HepG2 (cell line): ENCODE measurements around the gene NEURL3. TPM values are rescaled to one million over a fixed set of nuclear protein-coding genes. Genes with fewer than 3 reads are reported as not detected.
A peak's percentile ranks its signal among the peaks of the same experiment; 100 is the strongest.

Experiments used
- ARID2 ChIP-seq: sonication (generic); formaldehyde crosslinking; IDR thresholded peaks from 2 replicates; pipeline ENCODE4 v1.8.1; 2022; ENCODE audit warnings: mild to moderate bottlenecking, missing genetic modification reagents, borderline replicate concordance
- ATF1 ChIP-seq: IDR thresholded peaks from 2 replicates; pipeline ENCODE4 v1.6.1; 2016; ENCODE audit warnings: mild to moderate bottlenecking, control low read depth
- ERF ChIP-seq: IDR thresholded peaks from 2 replicates; pipeline ENCODE4 v1.6.1; 2018; ENCODE audit warnings: missing biosample characterization, missing genetic modification reagents
- ETV5 ChIP-seq: IDR thresholded peaks from 2 replicates; pipeline ENCODE4 v1.6.1; 2018; ENCODE audit warnings: missing biosample characterization, missing genetic modification reagents, inconsistent platforms, borderline replicate concordance
- IKZF4 ChIP-seq: sonication (generic); formaldehyde crosslinking; IDR thresholded peaks from 2 replicates; pipeline ENCODE4 v1.5.1; 2020; ENCODE audit warnings: borderline replicate concordance, mild to moderate bottlenecking, low read depth, missing genetic modification reagents; ENCODE audit errors: not compliant biosample characterization
- JUND ChIP-seq: sonication (generic); formaldehyde crosslinking; IDR thresholded peaks from 2 replicates; pipeline ENCODE4 v1.8.0; 2022; ENCODE audit warnings: mild to moderate bottlenecking, missing genetic modification reagents
- MXD1 ChIP-seq: sonication (generic); formaldehyde crosslinking; IDR thresholded peaks from 2 replicates; pipeline ENCODE4 v1.4.0; 2020; ENCODE audit warnings: mild to moderate bottlenecking, missing genetic modification reagents
- NFE2L2 ChIP-seq: fragments of 150-350 bp; IDR thresholded peaks from 2 replicates; pipeline ENCODE4 v1.6.1; 2014; ENCODE audit warnings: low read length
- SRSF4 ChIP-seq: fragments of 200-400 bp; formaldehyde crosslinking; IDR thresholded peaks from one replicate; pipeline ENCODE4 v1.6.1; 2018; ENCODE audit warnings: mild to moderate bottlenecking, low read depth, low read length, moderate library complexity; ENCODE audit not compliant: poor library complexity, severe bottlenecking
- ZBTB25 ChIP-seq: IDR thresholded peaks from 2 replicates; pipeline ENCODE4 v1.6.1; 2018; ENCODE audit warnings: missing genetic modification reagents
- ZBTB3 ChIP-seq: sonication (generic); formaldehyde crosslinking; IDR thresholded peaks from 2 replicates; pipeline ENCODE4 v1.4.0; 2020; ENCODE audit warnings: low read depth, mild to moderate bottlenecking, moderate library complexity, missing genetic modification reagents, borderline replicate concordance
- ZKSCAN5 ChIP-seq: sonication (generic); formaldehyde crosslinking; IDR thresholded peaks from 2 replicates; pipeline ENCODE4 v1.5.1; 2020; ENCODE audit warnings: mild to moderate bottlenecking, missing genetic modification reagents
- ZNF335 ChIP-seq: sonication (generic); formaldehyde crosslinking; IDR thresholded peaks from 2 replicates; pipeline ENCODE4 v1.4.0; 2020; ENCODE audit warnings: missing genetic modification reagents
- ZNF407 ChIP-seq: sonication (generic); formaldehyde crosslinking; IDR thresholded peaks from one replicate; pipeline ENCODE4 v1.5.1; 2020; ENCODE audit warnings: mild to moderate bottlenecking, missing genetic modification reagents; ENCODE audit errors: not compliant biosample characterization
- ZNF431 ChIP-seq: sonication (generic); formaldehyde crosslinking; IDR thresholded peaks from 2 replicates; pipeline ENCODE4 v1.9.0; 2022; ENCODE audit warnings: missing genetic modification reagents, low read depth, mild to moderate bottlenecking, borderline replicate concordance
- polyA plus RNA-seq, 8 experiments: library from polyadenylated mRNA; depleted of rRNA in 3 of 8; stranded (reverse) in 7 of 8; unstranded in 1 of 8; fragments of >200 nt; fragmentation: Illumina TruSeq in 4 of 8; extraction: Trizol in 4 of 8; gene quantifications; 2 replicates each; pipeline versions ENCODE4 v1.2.1 to v1.2.3, GENCODE V29; 2011 to 2016; ENCODE audit warnings: low read depth in 4 of 8, missing spikeins in 1 of 8, mixed read lengths in 1 of 8; ENCODE audit not compliant: insufficient read depth in 1 of 8
- total RNA-seq, 5 experiments: library from RNA; depleted of rRNA; stranded (reverse); fragments of >200 nt; fragmentation: Illumina TruSeq; extraction: Trizol; gene quantifications; 2 replicates each; pipeline ENCODE4 v1.2.3, GENCODE V29; 2016; ENCODE audit warnings: low read depth in 1 of 5
- TF ChIP-seq, protein P1 (sequence below): sonication (generic); formaldehyde crosslinking; IDR thresholded peaks from 2 replicates; pipeline ENCODE4 v1.4.0; 2020; ENCODE audit warnings: mild to moderate bottlenecking, missing genetic modification reagents

NEURL3 gene
- total and polyA plus RNA-seq, 2 of the 13 experiments (the other 11 are each of a cell fraction or from before 2014, with no cell fraction given): 0.16 to 1.2 TPM

DNA sequence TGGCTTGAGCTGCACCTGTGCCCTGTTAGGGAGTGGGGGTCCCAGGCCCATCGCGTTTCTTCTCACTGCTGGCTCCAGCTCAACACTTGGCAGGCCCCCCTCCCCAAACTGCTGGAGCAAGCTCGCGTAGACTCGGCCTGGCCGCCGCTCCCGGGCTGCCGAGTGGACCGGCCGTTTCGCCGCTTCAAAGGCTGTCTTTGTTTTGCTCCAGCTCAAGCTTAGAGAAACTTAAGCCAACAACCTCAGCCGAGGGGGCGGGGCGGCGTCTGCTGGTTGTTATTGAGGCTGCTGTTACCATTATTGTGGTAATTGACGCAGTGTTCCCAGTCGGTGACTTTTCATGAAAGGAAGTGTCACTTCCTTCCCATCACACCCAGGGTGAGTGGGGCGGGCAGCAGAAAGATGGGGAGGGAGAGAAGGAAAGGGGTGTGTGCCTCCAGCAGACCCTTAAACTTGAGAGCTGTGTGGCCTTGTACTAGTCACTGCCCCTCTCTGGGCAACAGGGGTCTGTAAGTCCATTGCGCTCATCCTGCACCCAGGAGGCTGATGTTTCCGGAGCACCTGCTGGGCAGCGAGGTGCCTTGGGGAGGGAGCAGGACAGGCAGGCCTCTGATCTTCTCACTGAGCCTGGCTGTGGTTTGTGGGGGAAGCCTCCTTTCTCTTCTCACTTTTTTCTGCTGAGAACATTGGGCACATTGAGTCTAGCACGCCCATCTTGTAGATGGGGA, 33.5 kb upstream of the NEURL3 start (continued):
- TF ChIP-seq ATF1 (CRISPR knock-in tag) (no peak), MXD1 (no peak), ZNF407 (CRISPR knock-in tag) (no peak), ETV5 (CRISPR knock-in tag) (no peak), SRSF4 (no peak), ZBTB25 (0 out of 2 replicates have a peak, but pooled peaks have one; percentile 17), ERF (CRISPR knock-in tag) (0 out of 2 replicates have a peak, but pooled peaks have one; percentile 23), ZKSCAN5 (no peak), NFE2L2 (no peak), ZNF431 (no peak), IKZF4 (CRISPR knock-in tag) (no peak), JUND (CRISPR knock-in tag) (no peak), ZBTB3 (CRISPR knock-in tag) (no peak), ARID2 (CRISPR knock-in tag) (no peak), ZNF335 (CRISPR knock-in tag) (no peak)
- TF ChIP-seq, protein P1, sequence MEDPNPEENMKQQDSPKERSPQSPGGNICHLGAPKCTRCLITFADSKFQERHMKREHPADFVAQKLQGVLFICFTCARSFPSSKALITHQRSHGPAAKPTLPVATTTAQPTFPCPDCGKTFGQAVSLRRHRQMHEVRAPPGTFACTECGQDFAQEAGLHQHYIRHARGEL (CRISPR knock-in tag): no peak
